MM.1S (cell line): Measurements from ENCODE around the gene ZC3H4.
"Not testable (repeated sequence)": the region's sequence is repeated elsewhere in the genome, so short reads cannot be mapped to it uniquely, and the experiment has no call there.

Source experiments
- DNase-seq: peaks from one replicate; pipeline ENCODE4 v3.0.0-alpha.2; 2015
- H2AFZ ChIP-seq: fragments of 300-600 bp; sonication (generic); 2 replicates; pipeline ENCODE4 v1.6.0; 2016; ENCODE audit warnings: antibody characterized with exemption, low read length
- H3F3A ChIP-seq: fragments of 300-600 bp; sonication (generic); 2 replicates; pipeline ENCODE4 v1.6.1; 2016; ENCODE audit warnings: mild to moderate bottlenecking, antibody characterized with exemption, low read length, moderate library complexity, mixed read lengths; ENCODE audit not compliant: insufficient read depth
- H3K27ac ChIP-seq: fragments of 300-600 bp; sonication (generic); 2 replicates; pipeline ENCODE4 v1.5.1; 2016; ENCODE audit warnings: mild to moderate bottlenecking, low read length
- H3K27me3 ChIP-seq: fragments of 300-600 bp; sonication (generic); replicated peaks from 2 replicates; pipeline ENCODE4 v1.6.0; 2016; ENCODE audit warnings: low read length; ENCODE audit not compliant: insufficient read depth
- H3K36me3 ChIP-seq: fragments of 300-600 bp; sonication (generic); replicated peaks from 2 replicates; pipeline ENCODE4 v1.6.1; 2016; ENCODE audit warnings: mild to moderate bottlenecking, low read length, mixed read lengths; ENCODE audit not compliant: insufficient read depth
- H3K4me1 ChIP-seq: fragments of 300-600 bp; sonication (generic); 2 replicates; pipeline ENCODE4 v1.6.1; 2016; ENCODE audit warnings: low read length, mixed read lengths
- H3K4me2 ChIP-seq: fragments of 300-600 bp; sonication (generic); 2 replicates; pipeline ENCODE4 v1.6.0; 2016; ENCODE audit warnings: low read depth, low read length
- H3K4me3 ChIP-seq: fragments of 300-600 bp; sonication (generic); 2 replicates; pipeline ENCODE4 v1.5.1; 2016; ENCODE audit warnings: low read length, mixed read lengths
- H3K79me2 ChIP-seq: fragments of 300-600 bp; sonication (generic); 2 replicates; pipeline ENCODE4 v1.6.1; 2016; ENCODE audit warnings: mixed run types, low read length, mixed read lengths
- H3K9ac ChIP-seq: fragments of 300-600 bp; sonication (generic); 2 replicates; pipeline ENCODE4 v1.6.1; 2016; ENCODE audit warnings: low read length, mixed read lengths
- H3K9me2 ChIP-seq: fragments of 300-600 bp; sonication (generic); replicated peaks from 2 replicates; pipeline ENCODE4 v1.6.1; 2016; ENCODE audit warnings: mild to moderate bottlenecking, low read length, mixed read lengths; ENCODE audit not compliant: insufficient read depth
- H3K9me3 ChIP-seq: fragments of 300-600 bp; sonication (generic); replicated peaks from 2 replicates; pipeline ENCODE4 v1.6.1; 2016; ENCODE audit warnings: mild to moderate bottlenecking, low read length, mixed read lengths; ENCODE audit not compliant: insufficient read depth
- H4K20me1 ChIP-seq: fragments of 300-600 bp; sonication (generic); 2 replicates; pipeline ENCODE4 v1.6.1; 2016; ENCODE audit warnings: mild to moderate bottlenecking, low read length, moderate library complexity, mixed read lengths; ENCODE audit not compliant: insufficient read depth
- EZH2 ChIP-seq: fragments of 300-600 bp; sonication (generic); optimal IDR thresholded peaks from 2 replicates; pipeline ENCODE3; 2017; ENCODE audit warnings: low read depth, mild to moderate bottlenecking, antibody characterized with exemption, low read length, mixed read lengths
- EZH2phosphoT487 ChIP-seq: fragments of 300-600 bp; sonication (generic); IDR thresholded peaks from 2 replicates; pipeline ENCODE4 v1.6.1; 2018; ENCODE audit warnings: antibody characterized with exemption, low read length
- TF ChIP-seq, protein P1 (sequence below): fragments of 300-600 bp; sonication (generic); IDR thresholded peaks from 2 replicates; pipeline ENCODE4 v1.5.1; 2016; ENCODE audit warnings: antibody characterized with exemption, low read length, mixed read lengths

ZC3H4 gene

DNA sequence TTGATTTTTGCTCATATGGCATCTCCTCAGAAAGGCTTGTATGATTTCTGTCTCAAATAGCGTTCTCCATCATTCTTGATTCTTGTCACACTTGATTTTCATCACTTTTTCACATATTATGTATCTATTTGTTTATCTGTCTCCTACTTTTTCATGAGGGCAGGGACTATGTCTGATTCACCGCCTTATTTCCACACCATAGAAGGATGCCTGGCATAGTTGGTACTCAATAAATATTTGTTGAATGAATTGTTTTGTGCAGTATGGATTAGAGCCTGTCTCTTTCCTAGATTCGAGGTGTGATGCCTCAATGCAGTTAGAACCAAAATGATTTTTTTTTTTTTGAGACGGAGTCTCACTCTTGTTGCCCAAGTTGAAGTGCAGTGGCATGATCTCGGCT, 29.2 kb upstream of the ZC3H4 start:
- peaks cover 15% of the 10 kb centered on the region; the same call in 1 of the 2 replicates for H4K20me1 ChIP-seq

DNA sequence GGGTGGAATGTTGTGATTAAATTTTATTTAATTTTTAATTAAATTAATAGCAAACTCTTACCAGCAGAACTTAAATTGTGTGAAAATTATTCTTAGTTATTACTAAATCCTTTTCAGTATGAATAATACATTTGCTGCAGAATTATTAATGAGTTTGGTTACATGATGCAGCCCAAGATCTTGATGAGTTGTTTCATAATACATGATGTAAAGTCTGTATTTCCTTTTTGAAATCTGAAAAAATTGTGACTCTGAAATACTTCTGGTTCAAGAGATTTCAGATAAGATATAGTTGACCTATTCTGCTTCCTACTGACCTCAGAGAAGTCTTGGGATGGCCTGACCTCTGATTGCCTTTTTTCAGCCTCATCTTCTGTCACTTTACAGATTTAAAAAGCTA, 28.1 kb upstream of the ZC3H4 start:
- Histone ChIP-seq H3K27me3 (no peaks in the 10 kb centered on the region), H3K79me2 (peaks cover 100% of the 10 kb centered on the region), H3K9me2 (no peaks in the 10 kb centered on the region), H3K4me1 (no peaks in the 10 kb centered on the region), H3K27ac (no peak overlapping the region), H3K9me3 (no peaks in the 10 kb centered on the region), H3K4me3 (no peak overlapping the region), H3K9ac (no peak overlapping the region), H3K36me3 (peaks cover 10% of the 10 kb centered on the region), H2AFZ (no peak overlapping the region), H4K20me1 (peaks cover 15% of the 10 kb centered on the region; the same call in 1 of the 2 replicates), H3F3A (no peaks in the 10 kb centered on the region), H3K4me2 (no peak overlapping the region)
- TF ChIP-seq EZH2 (no peak), EZH2phosphoT487 (no peak)
- TF ChIP-seq, protein P1, sequence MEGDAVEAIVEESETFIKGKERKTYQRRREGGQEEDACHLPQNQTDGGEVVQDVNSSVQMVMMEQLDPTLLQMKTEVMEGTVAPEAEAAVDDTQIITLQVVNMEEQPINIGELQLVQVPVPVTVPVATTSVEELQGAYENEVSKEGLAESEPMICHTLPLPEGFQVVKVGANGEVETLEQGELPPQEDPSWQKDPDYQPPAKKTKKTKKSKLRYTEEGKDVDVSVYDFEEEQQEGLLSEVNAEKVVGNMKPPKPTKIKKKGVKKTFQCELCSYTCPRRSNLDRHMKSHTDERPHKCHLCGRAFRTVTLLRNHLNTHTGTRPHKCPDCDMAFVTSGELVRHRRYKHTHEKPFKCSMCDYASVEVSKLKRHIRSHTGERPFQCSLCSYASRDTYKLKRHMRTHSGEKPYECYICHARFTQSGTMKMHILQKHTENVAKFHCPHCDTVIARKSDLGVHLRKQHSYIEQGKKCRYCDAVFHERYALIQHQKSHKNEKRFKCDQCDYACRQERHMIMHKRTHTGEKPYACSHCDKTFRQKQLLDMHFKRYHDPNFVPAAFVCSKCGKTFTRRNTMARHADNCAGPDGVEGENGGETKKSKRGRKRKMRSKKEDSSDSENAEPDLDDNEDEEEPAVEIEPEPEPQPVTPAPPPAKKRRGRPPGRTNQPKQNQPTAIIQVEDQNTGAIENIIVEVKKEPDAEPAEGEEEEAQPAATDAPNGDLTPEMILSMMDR: no peak
- no peak for DNase-seq

More for the DNA sequence above, 29.2 kb upstream of the ZC3H4 start:
- H3K9ac ChIP-seq: no peak overlapping the region
- DNase-seq: no peak
- H3K4me3 ChIP-seq: no peak overlapping the region
- H3F3A ChIP-seq: no peaks in the 10 kb centered on the region
- no peaks in the 10 kb centered on the region for H3K27me3 ChIP-seq
- TF ChIP-seq EZH2 (no peak), EZH2phosphoT487 (no peak)
- TF ChIP-seq, protein P1: no peak
- peaks cover 10% of the 10 kb centered on the region for H3K36me3 ChIP-seq
- no peaks in the 10 kb centered on the region for H3K9me3 ChIP-seq
- H3K4me2 ChIP-seq: no peak overlapping the region
- H3K27ac ChIP-seq: no peak overlapping the region
- H3K4me1 ChIP-seq: no peaks in the 10 kb centered on the region
- no peak overlapping the region for H2AFZ ChIP-seq
- no peaks in the 10 kb centered on the region for H3K9me2 ChIP-seq
- H3K79me2 ChIP-seq: peaks cover 96% of the 10 kb centered on the region

DNA sequence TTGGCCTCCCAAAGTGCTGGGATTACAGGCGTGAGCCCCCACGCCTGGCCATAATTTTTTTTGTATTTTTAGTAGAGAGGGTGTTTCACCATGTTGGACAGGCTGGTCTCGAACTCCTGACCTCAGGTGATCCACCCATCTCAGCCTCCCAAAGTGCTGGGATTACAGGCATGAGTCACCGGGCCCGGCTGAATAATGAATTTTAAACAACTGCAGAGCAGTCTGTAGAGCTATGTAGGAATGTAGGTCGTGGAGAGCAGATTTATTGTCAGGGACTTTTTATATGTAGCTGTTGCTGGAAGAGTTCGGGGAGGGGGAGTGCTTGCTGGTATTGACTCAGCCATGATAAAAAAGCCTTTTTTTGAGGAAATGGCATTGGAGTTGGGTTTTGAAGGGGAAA, 27.7 kb upstream of the ZC3H4 start:
- H3K4me1 ChIP-seq, H3K27ac ChIP-seq, H3K27me3 ChIP-seq, DNase-seq, H2AFZ ChIP-seq, H3K36me3 ChIP-seq, H3K4me3 ChIP-seq, H3K9me2 ChIP-seq, H3K4me2 ChIP-seq, H3K9me3 ChIP-seq, H3F3A ChIP-seq, H3K9ac ChIP-seq: not testable (repeated sequence)
- H3K79me2 ChIP-seq: peaks cover 100% of the 10 kb centered on the region
- peaks cover 15% of the 10 kb centered on the region; the same call in 1 of the 2 replicates for H4K20me1 ChIP-seq

DNA sequence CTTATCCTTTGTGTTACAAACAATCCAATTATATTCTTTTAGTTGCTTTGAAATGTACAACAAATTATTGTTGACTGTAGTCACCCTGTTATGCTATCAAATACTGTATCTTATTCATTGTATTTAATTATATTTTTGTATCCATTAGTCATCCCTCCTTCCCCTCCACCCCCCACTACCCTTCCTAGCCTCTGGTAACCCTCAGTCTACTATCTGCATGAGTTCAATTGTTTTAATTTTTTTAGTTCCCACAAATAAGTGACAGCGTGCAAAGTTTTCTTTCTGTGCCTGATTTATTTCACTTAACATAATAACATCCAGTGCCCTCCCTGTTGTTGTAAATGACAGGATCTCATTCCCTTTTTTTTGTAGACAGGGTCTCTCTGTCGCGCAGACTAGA, 21.6 kb upstream of the ZC3H4 start:
- Histone ChIP-seq H3K27ac (no peak overlapping the region), H3K9ac (no peak overlapping the region), H4K20me1 (peaks cover 26% of the 10 kb centered on the region), H2AFZ (no peak overlapping the region), H3F3A (no peaks in the 10 kb centered on the region), H3K4me1 (peaks cover 10% of the 10 kb centered on the region; the same call in 1 of the 2 replicates), H3K4me2 (no peak overlapping the region), H3K36me3 (no peaks in the 10 kb centered on the region), H3K27me3 (no peaks in the 10 kb centered on the region), H3K4me3 (no peak overlapping the region), H3K9me2 (no peaks in the 10 kb centered on the region), H3K79me2 (peaks cover 95% of the 10 kb centered on the region), H3K9me3 (no peaks in the 10 kb centered on the region)
- DNase-seq: no peak
- no peak for TF ChIP-seq EZH2phosphoT487
- no peak for TF ChIP-seq EZH2
- TF ChIP-seq, protein P1: no peak
